GM21367 (cell line): ENCODE data around the gene RNF19B.
A peak's percentile ranks its signal among the peaks of the same experiment; 100 is the strongest.

Source experiments
- ATAC-seq: cut with Tn5 transposase; IDR thresholded peaks from one replicate; pipeline ENCODE4 v1.9.1; 2021; ENCODE audit not compliant: unreplicated experiment

RNF19B gene, protein sequence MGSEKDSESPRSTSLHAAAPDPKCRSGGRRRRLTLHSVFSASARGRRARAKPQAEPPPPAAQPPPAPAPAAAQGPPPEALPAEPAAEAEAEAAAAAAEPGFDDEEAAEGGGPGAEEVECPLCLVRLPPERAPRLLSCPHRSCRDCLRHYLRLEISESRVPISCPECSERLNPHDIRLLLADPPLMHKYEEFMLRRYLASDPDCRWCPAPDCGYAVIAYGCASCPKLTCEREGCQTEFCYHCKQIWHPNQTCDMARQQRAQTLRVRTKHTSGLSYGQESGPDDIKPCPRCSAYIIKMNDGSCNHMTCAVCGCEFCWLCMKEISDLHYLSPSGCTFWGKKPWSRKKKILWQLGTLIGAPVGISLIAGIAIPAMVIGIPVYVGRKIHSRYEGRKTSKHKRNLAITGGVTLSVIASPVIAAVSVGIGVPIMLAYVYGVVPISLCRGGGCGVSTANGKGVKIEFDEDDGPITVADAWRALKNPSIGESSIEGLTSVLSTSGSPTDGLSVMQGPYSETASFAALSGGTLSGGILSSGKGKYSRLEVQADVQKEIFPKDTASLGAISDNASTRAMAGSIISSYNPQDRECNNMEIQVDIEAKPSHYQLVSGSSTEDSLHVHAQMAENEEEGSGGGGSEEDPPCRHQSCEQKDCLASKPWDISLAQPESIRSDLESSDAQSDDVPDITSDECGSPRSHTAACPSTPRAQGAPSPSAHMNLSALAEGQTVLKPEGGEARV

GRCh38 chr1:32964461-32965250 is at the start of gene RNF19B:
RNF19B (minus strand) TSS chr1:32964809; CDS start chr1:32964685, 124 bp downstream.
- peak; percentile 80 for ATAC-seq

GRCh38 chr1:33013791-33014190 is 49.2 kb upstream of the RNF19B start:
- ATAC-seq = no peak

DNA sequence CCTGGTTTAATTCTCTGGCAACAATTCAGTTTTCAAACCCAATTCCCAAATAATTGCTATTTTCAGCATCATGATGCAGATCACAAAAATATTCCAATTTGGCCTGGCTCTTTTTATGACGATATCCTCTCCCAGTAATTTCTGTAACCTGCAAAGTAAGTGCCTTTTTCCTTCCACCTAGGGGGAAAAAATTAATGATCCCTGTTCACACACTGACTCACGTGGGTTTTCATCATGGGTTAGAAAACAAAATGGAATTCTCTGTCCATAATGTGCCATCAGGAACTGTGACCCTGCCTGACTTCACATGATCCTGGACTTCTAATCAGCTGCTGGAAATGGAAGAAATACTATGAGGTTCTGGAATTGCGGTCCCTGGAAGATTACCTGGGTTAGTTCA is 47.6 kb upstream of the RNF19B start:
- ATAC-seq = no peak

DNA sequence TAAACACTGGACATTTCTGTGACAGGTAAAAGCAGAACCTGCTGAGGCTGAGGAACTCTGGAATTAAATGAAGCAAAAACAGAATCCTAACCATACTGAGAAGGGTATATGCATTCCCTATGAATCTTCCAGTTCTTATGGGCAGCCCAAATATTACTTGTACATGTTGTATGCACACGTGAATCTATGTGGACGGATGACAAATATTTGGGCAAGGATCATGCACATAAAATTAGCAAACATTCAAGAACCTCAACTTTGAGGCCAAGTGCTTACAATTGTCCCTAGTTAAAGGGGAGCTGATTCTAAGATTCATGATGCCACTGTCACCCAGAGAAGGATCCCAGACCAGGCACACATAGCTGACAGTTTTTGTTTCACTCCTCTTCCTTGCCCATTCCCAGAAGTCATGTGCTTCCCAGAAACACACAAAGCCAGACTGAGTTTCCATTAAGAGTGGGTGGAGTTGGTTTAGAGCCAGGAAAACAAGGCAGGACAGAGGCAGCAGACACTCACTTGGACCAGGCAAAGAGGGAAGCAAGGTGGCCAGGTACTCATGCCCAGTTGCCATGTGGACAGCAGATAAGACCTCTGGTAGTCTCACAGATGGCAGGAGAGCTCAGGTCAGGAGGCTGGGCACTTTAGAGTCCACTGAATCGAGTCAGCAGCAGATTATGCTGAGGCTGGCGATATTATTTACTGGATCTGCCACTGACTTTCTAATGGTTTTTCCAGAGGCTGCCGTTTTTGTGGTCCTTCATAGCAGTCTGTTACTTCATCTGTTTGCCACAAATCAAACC is 46.5 kb upstream of the RNF19B start:
- ATAC-seq = no peak

- ATAC-seq = no peak
Measured at GRCh38 chr1:33009561-33009960, 45.0 kb upstream of the RNF19B start.

DNA sequence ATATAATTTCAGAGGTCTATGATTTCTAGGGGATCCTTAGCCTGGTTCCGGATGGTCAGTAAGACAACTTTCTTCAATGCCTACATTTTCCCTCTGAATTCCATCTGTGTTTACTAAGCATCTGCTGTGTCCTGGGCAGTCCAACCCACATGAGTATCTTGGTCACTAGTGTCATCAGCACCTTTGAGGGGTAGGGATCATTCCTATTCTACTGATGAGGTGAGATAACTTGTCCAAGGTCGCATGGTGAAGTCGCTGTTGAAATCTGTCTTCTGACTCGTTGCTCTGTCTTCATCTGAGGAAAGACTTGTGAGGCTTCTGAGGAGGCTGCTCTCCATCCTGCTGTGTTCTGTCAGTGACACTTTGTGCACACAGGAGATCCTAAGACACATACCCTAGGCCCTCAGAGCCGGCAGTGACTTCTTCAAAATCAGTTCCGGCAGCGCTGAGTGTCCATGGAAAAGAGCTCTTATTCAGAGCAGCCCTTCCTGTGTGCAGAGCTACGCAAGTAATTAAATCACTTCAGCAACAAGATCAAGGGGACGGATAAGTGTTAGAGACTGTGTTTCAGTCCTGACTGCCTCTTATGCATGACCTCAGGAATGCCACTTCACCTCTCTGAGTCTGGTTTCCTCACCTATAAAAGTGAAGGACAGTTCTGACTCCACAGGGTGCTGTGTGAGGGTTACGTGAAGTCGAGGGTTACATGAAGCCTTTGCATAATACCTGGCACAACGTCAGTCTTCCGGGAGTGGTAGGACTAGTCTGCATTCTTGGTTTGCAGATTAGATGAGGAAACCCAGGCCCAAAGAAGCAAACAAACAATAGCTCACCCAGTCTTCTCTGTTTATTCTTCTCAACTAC is 43.7 kb upstream of the RNF19B start:
- ATAC-seq = no peak

GRCh38 chr1:33007190-33008050 is 42.8 kb upstream of the RNF19B start:
- ATAC-seq = no peak

DNA sequence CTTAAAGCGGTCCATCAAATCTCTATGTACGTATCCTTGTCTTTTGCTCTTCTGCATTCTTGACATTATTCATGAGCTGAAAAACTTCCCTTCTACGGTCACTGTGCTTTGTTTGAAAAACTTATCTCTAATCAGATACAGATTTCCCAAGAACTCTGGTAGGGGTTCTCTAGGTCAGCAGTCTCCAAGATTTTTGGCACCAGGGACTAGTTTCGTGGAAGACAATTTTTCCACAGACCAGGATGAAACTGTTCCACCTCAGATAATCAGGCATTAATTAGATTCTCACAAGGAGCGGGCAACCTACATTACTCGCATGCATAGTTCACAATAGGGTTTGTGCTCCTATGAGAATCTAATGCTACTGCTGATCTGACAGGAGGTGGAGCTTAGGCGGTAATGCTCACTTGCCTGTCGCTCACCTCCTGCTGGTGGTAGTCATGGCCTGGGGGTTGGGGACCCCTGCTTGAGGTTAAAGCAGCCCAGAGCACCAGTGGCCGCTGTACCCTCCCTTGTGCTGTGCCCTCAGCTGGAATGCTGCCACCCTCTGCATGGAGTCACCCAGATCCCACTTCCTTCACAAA is 41.3 kb upstream of the RNF19B start:
- ATAC-seq = no peak

GRCh38 chr1:33005117-33005837 is 40.7 kb upstream of the RNF19B start:
- no peak for ATAC-seq

DNA sequence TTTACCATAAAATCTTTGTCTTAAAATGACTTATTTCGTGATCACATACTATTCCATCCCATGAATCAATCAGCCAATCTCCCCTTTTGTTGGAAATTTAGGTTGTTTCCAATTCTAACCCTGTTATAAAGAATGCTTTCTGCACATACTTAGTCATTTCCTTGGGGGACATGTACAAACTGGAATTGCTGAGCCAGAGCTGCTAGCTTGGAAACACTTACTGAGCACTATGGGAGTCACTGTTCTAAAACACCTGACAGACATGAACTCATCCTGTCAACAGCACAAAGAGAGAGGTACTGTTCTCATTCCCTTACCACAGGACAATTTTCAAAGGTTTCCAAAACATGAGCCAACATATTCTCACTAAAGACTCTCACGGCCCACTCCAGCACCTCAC is 40.0 kb upstream of the RNF19B start:
- ATAC-seq = no peak

DNA sequence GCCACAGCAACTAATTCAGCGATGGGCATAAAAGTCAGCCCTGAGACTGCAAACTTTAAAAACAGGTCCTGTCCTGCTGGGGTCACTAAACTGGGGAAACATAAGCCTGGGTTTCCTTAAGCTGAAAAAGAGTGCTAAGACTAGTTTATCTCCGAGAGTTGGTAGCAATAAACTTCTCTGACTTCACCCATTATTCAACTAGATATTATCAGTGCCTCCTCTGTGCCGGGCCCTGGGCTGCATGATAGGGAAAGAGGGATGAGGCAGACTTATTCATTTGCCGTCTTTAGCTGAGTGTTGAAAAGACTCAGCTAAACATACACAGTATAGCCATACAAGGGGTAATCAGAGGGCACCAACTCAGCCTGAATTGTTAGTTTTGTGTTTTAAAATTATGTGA is 39.0 kb upstream of the RNF19B start:
- no peak for ATAC-seq

DNA sequence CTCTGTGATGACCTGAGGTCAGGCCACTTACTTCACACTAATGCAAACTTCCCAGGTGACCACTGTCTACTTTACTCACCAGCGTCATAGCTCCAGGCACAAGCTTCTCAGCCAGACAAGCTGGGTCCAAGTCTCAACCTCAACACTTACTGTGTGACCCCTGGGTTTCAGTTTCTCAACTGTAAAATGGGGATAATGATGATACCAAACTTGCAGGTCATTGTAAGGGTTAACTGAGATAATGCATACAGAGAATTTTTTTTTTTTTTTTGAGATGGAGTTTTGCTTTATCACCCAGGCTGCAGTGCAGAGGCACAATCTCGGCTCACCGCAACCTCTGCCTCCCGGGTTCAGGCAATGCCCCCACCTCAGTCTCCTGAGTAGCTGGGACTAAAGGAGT is 37.4 kb upstream of the RNF19B start:
- ATAC-seq = no peak

DNA sequence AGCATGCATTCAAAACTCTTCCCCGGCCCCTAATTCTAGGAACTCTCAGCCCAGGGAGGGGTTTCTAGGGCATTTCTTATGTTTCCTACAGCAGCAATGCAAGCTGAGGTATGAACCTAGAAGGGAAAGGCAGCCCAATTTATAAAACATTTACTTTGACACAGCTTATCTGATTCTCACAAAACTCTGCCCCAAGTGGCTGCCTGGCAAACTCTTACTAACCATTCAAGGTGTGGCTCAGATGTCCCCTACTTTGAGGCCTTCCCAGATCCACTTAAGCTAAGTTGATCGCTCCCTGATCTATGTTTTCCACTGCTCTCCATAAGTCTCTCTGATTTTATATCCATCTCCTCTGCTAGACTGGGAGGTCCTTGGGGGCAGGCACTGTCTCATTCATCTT is 36.7 kb upstream of the RNF19B start:
- no peak for ATAC-seq

GRCh38 chr1:33000427-33001026 is 35.9 kb upstream of the RNF19B start:
- ATAC-seq = no peak

- ATAC-seq = no peak
Measured at GRCh38 chr1:32998997-32999396, 34.4 kb upstream of the RNF19B start.

DNA sequence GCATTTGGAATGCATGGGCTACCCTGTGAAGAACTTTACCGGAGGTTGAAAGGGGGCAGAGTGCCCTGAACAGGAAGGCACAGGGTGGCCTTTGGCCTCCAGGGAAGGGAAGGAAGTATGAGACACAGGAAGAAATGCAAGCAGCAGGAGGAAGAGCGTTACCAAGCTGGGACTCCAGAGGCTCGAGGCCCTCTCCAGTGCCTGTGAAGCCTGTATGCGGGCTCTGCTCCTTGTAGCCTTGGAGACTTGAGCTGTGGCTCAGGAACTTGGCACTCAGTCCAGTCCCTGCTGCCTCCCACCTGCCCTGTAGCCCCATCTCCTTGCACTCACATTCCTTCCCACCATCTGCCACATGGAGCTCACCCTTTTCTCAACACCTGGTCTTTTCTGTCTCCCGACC is 33.5 kb upstream of the RNF19B start:
- no peak for ATAC-seq

DNA sequence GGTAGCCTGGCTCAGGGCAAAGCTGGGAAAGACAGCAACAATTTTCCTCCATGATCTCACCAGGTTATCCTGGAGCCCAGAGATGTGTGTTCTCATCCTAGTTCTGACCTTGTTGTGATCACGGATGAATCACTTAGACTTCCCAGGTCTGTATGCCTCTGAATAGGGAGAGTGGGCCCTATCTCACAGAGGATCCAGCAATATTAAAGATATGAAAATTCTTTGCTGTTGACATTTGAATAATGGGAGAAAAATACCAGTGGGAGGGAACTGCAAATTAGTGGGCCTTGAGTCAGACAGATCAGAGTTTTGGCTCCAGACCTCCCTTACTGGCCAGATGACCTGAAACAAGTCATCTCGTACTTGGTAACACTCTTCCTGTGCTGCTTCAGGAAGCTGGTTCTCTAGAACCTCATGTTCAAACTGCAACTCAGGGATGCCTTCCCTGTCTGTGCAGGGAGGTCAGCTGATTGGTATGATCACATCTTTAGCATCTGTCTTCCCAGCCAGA is 32.8 kb upstream of the RNF19B start:
- ATAC-seq = no peak
